ENCODE results near the gene CES2.
"Not testable (repeated sequence)": the region's sequence is repeated elsewhere in the genome, so short reads cannot be mapped to it uniquely, and the experiment has no call there.

CES2 gene

DNA sequence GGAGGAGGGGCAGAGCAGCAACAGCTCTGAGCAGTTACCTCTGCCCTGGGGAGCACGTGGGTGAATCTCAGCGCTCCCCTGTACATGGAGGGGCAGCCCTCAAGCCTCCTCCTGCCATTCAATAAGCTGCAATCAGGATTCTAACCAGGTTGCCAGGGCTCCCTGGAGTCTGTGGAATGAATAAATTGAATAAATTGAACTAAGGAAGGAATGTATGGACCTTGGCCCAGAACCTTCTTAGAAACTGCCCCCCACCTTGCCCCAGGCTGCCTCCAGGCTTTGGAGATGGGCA is 15.1 kb upstream of the CES2 start:
- no peak for DNase-seq

DNA sequence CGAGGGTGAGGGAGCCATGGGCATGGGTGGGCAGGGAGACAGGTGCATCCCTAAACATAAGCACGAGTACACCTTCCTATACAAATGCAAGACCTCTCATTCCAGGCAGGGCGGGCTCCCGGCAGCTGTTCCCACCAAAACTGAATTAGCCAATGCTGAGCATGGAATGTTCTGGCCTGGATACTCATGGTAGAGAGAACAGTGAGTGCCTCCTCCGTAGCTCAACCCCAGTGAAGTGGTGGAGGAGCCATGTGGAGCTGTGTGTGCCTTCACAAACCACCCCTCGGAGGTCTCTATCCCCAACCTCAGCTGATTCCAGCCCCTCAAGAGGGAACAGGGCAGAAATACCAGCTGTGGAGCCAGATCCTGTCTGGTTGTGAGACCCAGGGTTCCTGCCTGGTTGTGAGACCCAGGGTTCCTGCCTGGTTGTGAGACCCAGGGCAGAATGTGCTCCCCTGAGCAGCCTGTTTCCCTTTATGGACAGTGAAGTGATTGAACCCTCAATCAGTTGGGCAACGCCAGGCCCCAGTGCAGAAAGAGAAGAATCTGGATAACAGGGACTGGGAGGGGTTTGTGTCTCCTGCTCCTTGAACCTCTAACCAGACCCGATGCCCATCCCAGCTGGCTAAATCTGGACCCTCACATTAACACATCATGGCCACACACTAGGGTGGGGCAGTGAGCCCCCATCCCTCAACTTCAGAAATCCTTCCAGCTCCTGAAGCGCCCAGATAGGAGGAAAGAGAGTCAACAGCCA is 14.2 kb upstream of the CES2 start:
- no peak for DNase-seq

DNA sequence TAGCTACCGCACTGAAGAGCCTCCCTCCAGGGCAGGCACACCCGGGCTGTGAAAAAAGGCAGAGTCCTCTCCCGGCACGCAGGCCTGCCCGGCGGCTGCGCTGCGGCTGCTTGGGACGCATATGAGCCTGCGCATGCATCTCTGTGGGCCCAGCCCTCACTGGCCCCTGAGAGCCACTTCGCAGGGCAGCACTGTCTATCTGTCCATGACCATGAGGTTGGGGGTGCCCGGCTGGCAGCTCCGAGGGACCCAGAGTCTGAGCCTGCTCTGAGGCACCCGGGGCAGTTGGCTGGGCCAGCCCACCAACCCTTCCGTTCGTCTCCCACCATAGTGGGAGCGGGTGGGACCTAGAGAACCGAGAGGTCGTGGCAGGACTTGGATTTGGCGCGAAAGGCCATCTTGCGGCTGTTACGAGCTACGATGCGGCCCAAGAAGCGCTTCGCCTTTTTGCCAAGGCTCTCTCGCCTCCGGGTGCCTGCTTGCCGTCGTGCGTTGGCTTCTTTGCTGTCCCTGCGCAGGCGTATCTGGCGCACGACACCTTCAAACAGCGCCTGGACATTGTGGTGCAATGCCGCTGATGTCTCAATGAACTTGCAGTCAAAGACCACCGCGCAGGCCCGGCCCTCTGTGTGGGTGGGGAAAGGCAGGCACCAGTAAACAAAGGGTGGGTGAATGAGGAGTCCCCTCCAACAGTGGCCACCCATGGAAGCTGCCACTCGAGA is 13.4 kb upstream of the CES2 start:
- DNase-seq: no peak

DNA sequence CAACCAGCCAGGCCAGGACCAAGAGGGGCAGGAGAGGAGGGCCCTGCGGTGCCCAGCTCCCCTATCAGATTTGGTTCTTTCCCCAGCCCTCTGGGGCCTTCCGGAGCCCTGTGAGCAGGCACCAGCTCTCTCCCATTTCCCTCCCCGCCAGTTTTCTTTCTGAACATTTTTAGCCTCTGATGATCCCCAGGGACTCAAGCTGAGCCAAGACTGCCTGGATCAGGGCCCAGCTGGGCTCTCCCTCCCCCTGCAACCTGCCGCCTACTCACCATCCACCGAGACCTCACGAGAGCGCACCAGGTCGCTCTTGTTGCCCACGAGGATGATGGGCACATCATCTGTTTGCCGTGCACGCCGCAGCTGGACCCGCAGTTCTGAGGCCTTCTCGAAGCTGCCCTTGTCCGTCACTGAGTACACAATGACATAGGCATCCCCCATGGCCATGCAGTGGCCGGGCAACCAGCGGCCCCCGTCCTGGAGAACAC is 12.0 kb upstream of the CES2 start:
- DNase-seq: no peak

DNA sequence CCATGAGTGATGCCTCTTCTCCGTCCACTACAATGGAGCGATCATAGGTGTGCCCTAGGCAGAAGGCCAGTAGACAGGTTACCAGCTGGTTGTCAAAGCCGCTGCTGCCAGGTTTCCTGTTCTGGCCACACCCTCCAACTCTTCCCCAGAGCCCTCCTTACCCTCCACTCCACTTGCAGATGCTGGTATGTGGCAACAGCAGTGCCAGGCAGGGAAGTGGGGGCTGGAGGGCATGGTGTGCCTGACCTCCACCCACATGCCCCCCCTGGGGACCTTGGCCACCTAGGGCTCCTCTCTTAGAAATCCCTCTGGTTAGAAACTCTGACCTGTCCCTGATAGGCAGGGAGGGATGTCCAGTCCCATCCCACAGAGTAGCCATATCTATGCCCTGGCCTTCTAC is 11.4 kb upstream of the CES2 start:
- DNase-seq: no peak

DNA sequence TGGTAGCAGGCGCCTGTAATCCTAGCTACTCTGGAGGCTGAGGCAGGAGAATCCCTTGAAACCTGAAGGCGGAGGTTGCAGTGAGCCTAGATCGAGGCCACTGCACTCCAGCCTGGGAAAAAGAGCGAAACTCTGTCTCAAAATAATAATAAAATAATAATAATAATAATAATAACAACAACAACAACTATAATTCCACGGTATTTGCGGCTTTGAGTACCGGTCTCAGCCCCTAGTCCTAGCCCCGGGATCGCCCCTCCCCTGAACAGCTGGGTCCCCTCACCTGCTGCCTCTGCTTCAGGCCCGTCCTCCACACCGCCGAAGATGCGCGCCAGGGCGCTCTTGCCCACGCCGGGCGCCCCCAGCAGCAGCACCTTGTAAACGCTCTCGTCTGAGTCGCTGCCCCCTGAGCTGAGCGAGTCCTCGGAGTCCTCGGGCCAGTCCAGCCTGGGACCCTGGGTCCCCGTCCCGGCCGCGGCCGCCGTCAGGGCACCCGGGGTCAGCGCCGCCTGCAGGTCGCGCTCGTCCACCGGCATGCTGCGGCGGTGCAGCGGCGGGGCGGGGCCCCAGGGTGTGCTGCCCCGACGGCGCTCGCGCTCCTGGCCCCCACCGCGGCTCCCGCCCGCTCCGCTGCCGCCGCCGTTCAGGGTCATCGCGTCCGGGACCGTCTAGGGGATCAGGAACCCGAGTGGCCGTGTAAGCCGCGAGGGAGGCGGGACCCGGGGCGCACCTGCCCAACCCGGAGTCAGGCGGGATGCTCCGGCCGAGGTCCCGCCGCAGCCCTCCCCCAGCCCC is 10.6 kb upstream of the CES2 start:
- DNase-seq: peak; percentile 51

DNA sequence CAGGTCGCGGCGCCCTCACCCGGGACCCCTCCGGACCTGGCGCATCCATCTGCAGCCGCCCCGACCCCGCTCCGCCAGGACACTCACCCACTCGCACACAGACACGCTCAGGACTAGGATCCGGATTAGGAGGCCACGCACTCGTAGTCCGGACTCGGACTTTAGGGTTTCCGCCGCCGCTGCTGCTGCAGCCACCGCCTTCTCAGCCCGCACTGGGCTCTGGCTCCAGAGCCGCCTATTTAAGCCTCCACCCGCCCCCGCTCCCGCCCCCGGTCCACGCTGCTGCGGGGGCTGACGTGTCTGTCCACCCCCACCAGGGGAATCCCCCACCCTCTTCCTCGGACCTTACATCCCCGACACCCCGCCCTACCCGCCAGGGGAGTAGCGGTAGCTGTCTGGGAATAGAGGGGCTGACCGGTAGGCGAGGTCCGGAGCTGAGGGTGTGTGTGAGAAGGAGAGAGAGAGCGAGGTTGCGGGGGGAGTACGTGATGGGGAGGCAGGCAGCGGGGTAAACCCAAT is 9.9 kb upstream of the CES2 start, which contains the start of gene RRAD:
TSS of gene RRAD (minus strand) at position 214 of the 519 bp plus-strand sequence. CDS start 356 bp downstream, outside the sequence.
- DNase-seq: peak; percentile 13

DNA sequence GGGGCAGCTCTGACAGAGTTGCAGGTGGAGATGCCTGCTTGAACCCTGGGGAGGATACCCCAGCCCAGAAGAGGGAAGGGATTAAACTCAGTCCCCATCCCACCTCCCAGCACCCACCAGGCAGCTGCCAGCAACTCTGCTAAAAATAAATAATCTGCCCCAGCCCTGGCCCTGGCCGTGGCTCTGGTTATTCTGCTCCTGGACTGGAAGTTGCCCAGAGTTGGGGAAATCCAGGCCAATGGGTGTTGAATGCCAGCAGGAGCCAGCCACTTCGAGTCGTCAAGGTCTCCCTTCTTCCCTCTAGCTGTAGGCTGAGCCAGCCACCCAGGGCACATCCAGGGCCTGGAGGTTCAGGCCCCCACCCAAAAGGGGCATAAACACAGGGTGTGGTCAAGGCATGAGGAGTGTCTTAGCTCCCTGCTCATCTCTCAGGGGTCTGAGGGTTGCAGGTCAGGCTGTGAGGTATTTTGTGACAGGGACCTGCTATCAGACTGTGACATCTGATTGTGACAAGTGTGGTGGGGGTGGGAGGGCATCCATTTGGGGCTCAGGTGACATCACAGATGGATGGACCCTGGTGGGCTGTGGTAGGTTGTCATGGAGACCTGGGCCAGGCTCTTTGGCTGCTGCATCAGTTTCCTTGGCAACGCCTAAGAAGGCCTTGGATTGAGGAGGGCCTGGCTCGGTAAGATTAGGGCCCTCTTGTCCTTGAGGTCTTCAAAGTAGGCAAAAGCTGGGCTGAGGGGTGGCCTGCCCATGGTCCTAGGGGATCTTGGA is 9.0 kb upstream of the CES2 start:
- DNase-seq: no peak

DNA sequence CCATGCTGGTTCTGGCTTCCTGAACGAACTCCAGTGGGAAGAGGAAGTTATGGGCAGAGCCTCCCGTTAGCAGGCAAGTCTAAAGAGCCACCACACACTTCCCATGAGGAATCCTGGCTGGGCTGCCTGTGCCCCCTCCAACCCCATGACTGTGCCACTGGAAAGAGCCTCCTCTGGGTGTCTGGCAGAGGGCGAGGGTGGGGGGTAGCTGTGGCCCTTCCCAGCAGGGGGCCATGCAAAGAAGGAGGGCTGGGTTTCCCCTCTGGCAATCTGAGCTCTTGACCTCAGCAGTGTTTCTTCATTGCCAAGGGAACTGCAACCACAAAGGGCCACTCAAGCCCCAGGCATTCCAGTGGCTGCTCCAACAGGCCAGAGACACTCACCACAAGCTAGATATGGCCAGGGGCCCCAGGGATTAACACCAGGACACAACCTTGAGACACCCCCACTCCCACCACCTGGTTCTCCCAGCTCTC is 8.3 kb upstream of the CES2 start:
- DNase-seq: no peak

DNA sequence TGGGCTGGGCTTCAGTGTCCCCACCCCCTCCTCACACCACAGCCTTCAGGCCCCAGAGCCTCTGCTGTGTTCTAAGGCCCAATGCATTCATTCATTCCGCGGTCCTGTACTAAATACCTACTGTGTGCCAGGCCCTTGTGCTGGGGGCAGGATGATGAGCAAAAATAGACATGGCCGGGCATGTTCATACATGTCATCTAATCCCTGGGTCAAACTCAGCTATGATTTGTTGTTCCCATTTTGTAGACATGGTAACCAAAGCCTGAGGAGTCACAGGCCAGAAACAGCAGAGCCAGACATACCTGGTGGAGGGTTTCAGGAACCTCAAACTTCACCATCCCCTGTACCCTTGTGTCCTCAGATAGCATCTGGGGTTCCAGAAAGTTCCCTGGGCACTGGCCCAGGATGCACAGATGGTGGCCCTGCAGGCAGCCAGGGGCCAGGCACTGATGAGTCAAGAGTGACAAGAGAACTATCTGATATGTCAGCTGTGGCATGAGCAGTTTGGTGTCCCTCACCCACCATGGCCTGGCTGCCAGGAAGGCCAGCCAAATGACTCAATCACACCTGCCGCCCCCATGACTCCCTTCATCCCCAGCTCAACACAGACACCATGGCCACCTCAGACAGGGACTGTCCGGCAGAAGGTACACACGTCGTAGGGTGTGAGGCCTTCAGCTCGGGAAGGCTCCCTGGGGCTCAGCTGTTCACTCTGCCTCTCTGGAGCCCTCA is 7.2 kb upstream of the CES2 start:
- DNase-seq: no peak

DNA sequence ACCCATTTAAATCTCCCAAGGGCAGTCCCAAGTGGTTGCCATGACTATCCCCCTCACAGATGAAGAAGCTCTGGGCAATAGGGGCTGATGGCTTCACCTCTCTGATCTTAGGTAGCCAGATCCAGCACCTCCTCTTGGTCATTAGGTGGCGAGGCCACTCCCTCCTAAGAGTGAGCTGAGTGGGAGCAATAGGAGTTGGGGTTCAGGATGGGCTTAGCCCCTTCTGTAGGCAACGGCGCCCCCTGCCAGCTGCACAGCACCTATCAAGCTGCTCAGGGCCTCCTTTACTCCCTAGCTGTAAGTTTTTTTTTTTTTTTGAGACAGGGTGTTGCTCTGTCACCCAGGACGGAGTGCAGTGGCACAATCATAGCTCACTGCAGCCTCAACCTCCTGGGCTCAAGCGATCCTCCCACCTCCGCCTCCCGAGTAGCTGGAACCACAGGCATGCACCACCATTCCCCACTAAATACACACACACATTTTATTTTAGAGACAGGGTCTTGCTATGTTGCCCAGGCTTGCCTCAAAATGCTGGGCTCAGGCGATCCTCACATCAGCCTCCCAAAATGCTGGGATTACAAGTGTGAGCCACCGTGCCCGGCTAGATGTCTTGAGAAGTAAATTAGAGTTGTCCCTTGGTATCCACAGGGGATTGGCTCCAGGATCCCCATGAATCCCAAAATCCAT is 6.5 kb upstream of the CES2 start:
- DNase-seq: peak; percentile 26

DNA sequence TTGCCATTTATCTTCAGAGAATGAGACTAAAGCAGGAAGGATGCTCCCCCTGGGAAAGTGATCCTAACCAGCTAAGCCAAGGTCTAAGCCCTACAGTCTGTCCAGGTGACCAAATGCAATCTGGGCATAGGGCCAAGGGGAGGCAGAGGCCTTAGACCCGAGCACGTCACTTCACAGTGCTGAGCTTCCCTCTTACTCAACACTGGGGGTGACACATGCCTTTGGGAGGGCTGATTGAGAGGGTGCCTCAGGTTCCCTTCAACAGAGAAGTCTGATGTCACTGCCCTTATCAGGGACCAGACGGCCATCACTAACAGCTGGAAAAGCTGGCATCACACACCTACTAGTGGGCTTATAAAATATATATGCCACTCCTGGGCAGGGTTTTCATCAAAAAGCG is 5.1 kb upstream of the CES2 start:
- DNase-seq: no peak

DNA sequence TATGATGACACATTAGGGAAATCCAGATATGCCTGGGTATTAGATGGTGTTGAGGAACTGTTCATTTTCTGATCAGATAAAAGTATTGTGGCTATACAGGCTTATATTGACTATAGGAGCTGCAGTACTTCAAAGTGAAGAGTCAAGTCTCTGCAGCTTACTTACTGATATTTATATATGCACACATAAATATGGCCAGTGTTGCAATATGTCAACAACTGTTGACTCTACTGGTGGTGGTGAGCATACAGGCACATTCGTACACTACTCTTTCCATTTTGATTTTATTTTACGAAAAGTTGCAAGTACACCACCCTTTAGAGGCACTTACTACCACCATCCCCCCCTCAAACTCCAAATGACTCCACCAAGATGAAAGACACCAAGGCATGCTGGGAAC is 3.7 kb upstream of the CES2 start:
- DNase-seq: no peak

DNA sequence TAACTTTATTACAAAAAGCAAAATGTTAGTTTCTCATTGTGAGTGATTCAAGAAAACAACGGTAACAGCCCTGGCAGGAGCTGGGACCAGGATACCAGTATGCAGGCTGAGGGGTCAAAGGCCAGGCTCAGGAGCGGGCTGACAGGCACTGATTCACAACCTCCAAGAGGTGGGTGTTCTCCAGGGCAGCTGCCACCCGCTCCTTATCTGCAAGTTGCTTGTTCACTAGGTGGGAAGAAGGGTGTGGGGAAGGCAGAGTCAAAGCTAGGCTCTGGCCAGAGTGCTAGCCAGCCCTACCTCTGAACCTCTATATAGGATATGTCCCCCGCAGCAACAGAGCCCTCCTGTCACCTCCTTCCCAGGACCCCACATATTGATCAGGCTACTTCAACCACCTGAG is 3.2 kb upstream of the CES2 start:
- DNase-seq: no peak

DNA sequence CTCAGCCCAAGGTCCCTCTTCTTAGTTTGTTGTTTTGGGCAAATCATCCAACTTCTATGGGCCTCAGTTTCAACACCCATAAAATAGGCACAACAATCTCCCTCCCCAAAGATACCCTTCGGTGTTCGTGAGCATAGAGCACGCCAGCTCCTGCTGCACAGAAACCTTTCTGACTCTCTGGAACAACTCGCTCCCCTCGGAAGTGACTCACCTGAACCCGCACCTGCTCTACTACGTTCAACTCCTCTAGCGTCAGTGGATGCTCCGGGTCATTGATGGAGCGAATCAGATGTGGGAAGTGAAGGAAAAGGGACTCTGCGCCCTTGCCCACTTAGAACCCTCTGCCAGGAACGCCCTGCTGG is 1.6 kb upstream of the CES2 start:
- peak; percentile 61 for DNase-seq

DNA sequence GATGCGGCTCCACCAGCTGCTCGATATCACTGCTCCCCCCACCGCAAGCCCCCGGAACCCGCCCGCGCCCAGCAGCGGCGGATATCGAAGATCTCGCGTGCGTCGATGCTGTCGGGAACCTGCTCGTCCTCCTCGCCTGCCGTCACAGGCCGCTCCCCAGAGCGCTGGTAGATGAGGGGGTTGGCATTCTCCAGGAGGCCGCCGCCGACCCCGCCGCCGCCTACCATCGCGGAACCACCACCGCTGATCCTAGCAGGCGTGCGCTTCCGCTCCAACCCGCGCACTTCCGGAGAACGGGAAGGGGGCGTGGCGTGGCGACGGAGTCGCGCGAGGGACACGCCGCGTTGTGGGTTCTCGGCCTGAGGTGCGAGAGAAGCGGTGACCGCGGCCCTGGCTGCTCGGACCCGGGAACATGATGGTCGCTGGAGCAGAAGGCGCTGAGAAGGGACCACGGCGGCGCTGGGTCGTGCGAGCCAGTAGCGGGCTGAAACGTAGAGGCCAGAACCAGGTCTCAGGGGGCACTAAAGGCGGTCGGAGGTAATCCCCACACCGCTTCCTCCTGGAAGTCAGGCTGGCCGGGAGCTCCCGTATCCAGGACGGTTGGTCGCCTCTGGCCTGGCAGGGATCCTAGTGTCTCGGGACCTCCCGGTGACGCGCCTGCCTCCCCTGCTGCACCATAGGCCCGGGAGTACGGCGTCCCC is 1.0 kb upstream of the CES2 start, which contains the start of gene CIAO2B:
TSS of gene CIAO2B (minus strand) at position 265 of the 701 bp plus-strand sequence. CDS start at position 227, 38 bp downstream.
- peak; percentile 91 for DNase-seq

DNA sequence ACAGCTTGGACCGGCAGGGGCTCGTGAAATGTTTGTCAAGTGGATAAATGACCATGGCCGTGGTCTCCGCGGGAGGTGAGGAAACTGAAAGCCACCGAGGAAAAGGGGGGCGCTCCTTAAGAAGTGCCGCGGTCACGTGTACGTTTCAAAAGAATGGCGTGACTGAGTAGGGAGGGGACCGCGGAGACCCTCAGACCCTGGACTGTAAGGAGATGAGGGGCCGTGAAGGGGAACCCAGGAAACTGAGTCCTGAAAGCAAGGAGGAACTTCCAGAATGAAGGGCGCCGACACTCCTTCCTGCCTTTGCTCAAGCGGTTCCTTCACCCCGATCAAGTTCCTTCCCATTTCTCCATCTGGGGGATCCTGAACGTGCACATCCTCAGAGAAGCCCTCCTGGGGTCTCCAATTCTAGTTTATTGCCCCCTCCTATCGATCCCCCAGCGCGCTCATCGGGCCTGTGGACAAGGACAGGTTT is 440 bp upstream of the CES2 start:
- not testable (repeated sequence) for DNase-seq

DNA sequence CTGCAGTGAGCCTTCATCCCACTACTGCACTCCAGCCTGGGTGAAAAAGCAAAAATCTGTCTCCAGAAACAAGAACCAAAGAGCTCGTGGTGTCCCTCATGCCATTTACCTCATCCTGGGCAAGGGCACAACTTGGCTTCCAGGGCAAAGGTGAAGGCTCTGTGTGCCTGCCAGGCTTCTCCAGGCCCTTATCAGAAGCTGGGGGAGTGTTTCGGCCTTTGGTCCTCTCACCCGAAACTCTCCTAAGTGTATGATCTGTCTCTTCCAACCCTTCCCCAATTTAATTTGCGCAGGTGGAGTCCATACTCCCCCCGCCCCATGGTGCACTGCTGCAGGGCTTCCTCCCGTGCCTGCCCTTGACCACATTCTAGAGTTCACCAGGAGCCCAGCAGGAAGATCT is 1.1 kb downstream of the CES2 start:
- no peak for DNase-seq

DNA sequence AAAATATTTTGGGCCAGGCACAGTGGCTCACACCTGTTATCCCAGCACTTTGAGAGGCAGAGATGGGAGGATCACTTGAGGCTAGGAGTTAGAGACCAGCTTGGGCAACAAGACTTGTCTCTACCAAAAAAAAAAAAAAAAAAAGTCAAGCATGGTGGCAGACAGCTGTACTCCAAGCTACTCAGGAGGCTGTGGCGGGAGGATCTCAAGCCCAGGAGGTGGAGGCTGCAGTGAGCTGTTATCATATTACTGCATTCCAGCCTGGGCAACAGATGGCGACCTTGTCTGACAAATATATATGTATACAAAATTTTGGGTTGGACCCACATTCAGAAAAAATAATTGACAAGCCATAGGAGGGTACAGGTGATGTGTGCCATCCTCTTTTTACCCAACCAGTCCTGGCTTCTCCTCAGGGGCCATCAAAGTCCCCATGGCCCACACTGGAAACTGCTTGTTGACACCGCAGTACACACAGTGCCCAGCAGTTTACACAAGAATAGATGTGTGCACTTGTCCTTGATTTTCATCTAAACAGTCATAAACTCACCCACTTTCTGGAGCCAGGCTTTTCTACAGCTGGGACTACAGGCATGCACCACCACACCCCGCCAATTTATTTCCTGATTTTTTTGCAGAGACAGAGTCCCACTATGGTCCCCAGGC is 1.7 kb downstream of the CES2 start:
- DNase-seq: no peak
